Stimulated activated CD8-positive, alpha-beta memory T cell treated with anti-CD3 and anti-CD28 coated beads, Interleukin-15, amount 100 ng/mL, for 4 hours (primary cell): ENCODE data around the gene LOXL1.
"Not testable (repeated sequence)": the region's sequence is repeated elsewhere in the genome, so short reads cannot be mapped to it uniquely, and the experiment has no call there.

Source experiments
- DNase-seq, 2 donors: peaks; one replicate each; pipeline ENCODE4 v3.0.0-alpha.2; 2020; ENCODE audit warnings: low read depth in 2 of 2

LOXL1 gene

GRCh38 chr15:73952171-73952912 lies 26.1 kb downstream of the LOXL1 start:
- DNase-seq = no peak

GRCh38 chr15:73952913-73953750 lies 26.9 kb downstream of the LOXL1 start:
- no peak for DNase-seq

GRCh38 chr15:73954188-73955145 lies 28.2 kb downstream of the LOXL1 start:
- DNase-seq = no peak

DNA sequence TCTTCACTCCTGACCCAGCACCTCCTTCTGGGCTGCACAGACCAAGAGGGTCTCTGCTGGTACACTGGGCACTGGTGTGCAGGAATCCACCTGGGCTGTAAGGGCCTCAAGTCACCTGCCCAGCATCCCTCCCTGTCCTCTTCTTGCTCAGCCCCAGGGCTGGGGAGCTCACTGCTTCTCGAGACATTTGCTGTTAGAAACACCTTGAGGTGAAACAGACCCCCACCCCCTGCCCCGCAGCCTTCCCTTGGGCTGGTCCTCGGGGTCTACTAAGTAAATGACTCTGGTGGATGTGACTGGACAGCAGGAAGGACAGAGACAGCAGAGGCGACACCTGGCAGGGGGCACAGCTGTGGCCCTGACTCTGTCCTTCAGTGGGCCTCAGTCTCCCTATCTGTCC lies 29.1 kb downstream of the LOXL1 start:
- no peak for DNase-seq

DNA sequence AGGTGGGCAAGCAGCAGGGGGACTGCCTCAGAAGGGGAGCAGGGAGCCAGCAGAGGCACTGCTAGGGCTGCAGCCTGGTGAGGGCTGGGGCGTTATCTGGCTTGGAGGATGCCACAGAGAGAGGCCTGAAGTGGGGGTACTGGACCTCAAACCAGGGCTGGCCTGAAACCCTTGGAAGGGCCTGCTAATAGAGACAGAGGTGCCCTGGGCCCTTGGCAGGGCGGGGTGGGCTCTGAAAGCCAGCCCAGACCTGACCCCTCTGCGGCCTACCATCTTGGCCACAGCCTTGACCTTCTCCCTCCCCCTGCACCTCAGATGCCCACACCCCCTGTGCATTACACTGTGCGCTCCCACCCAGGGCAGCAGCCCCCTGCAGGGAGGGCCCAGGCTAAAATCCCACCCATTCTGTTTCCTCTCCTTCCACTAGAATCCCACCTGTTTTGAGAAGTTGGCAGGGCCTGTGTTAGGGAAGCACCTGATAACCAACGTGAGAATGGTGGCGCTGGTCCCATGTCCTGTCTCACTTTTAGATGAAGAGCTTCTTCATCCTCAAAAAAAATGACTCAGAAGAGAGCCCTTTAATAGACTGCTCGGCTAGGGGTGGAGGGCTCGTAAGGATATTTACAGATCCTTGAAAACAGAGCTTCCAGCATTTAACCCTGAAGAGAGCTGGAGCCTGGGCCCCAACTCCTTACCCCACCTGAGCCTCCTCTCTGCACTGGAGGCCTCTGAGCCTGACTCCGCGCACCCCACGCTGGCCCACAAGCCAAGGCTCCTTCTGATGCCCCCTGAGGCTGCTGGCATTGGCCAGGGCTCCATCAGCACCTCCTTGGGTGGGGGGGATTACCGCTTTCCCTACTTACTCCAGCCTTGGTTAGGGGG lies 29.8 kb downstream of the LOXL1 start:
- DNase-seq = no peak

DNA sequence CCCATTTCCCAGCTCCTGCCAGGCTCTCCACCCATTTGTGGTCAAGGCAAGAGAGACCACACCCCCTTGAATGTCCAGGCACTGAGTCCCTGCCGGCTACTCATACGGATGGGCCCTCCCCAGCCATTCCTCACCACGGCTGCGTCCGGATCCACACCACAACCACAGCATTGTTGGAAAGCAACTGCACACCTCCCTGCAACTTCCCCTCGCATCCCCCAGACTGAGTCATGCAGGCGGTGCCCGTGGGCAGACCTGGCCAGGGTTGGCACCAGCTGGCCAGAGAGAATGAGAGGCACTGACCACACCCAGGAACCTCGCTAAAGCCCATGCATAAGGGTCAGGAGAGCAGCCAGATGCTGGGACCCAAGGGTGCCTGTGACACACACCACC lies 30.5 kb downstream of the LOXL1 start:
- no peak for DNase-seq

- DNase-seq = no peak
Observed at GRCh38 chr15:73957276-73957675, 31.0 kb downstream of the LOXL1 start.

DNA sequence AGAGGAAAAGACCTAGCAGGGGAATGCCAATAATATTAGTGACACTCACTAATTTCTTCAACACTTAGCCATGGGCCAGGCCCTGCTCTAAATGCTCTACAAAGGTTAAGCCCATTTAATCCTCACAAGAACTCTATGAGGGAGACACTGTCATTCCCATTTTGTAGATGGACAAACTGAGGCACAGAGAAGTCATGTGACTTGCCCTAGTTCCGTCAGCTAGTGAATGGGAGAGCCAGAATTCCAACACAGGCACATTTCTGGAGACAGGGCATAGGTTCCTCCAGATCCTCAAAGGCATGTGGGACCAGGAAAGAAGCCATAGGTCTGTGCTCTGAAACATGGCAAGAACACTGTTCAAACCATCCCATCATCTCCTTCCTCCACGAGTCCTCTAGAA lies 31.5 kb downstream of the LOXL1 start:
- DNase-seq = no peak

- DNase-seq = no peak
Observed at GRCh38 chr15:73959012-73959581, 32.8 kb downstream of the LOXL1 start.

GRCh38 chr15:73959801-73960200 lies 33.5 kb downstream of the LOXL1 start:
- DNase-seq = no peak

- DNase-seq = not testable (repeated sequence)
Observed at GRCh38 chr15:73960472-73961070, 34.3 kb downstream of the LOXL1 start.

DNA sequence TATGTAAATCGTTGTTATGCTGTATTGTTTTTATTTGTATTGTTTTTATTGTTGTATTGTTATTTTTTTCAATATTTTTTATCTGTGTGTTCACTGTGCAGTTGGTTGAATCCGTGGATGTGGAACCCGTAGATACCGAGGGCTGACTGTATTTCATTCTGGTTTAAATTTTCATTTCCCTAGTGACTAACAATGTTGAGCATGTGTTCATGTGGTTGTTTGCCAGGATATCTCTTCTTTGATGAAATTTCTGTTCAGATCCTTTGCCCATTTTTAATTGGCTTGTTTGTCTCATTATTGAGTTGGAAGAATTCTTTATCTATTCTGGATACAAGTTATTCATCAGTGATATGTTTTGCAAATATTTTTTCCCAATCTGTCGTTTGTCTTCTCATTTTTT lies 36.2 kb downstream of the LOXL1 start:
- no peak for DNase-seq

GRCh38 chr15:73964736-73965093 lies 38.5 kb downstream of the LOXL1 start:
- DNase-seq = peak; percentile 61 to 69

GRCh38 chr15:73965094-73965757 lies 39.0 kb downstream of the LOXL1 start:
- DNase-seq = no peak

- DNase-seq = no peak
Observed at GRCh38 chr15:73965758-73966113, 39.5 kb downstream of the LOXL1 start.

GRCh38 chr15:73968461-73968860 lies 42.2 kb downstream of the LOXL1 start:
- DNase-seq = no peak

DNA sequence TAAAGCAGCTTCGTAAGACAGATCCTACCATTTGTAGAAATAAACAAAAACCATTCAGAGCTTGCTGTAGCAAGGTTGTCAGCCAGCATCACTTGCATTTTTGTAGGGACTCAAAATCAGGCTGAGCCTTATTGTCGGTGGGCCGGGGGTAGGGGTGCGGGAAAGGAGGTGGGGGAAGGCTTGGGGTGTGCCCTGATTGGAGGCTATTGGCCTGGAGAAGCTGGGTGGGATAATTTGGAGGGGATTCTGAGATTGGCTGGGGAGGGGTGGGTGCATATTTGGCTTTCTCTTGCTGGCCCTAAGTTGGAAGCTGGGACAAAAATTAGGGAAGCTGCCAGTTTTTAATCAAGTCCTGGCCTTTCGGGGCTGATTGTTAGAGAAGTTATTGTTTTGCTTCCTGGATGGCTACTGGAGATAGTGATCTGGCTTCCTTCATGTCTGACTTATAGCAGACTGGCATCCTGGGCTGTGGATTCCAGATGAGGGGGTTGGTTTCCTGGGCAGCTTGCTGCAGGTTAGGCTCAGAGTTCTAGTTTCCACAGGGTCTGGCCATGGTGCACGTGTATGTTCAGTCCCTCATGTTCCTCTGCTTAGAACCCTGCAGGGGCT lies 43.0 kb downstream of the LOXL1 start:
- DNase-seq = no peak

- DNase-seq = peak; percentile 41 to 57
Observed at GRCh38 chr15:73972984-73973682, 46.9 kb downstream of the LOXL1 start.
